RPMI7951 (cell line): ENCODE data around the gene CYRIA. TPM values are rescaled to one million over a fixed set of nuclear protein-coding genes. Genes with fewer than 3 reads are reported as not detected.
A peak's percentile ranks its signal among the peaks of the same experiment; 100 is the strongest.

Experiments used
- DNase-seq: peaks from one replicate; pipeline ENCODE4 v3.0.0-alpha.2; 2012; ENCODE audit warnings: low read depth
- total RNA-seq: library from RNA; depleted of rRNA; stranded (reverse); fragments of >200 nt; shearing (Covaris generic); gene quantifications from 2 replicates; pipeline ENCODE4 v1.2.3, GENCODE V29; 2014

CYRIA gene
- total RNA-seq, 1 experiment from 2014 or later = 0.12 TPM

DNA sequence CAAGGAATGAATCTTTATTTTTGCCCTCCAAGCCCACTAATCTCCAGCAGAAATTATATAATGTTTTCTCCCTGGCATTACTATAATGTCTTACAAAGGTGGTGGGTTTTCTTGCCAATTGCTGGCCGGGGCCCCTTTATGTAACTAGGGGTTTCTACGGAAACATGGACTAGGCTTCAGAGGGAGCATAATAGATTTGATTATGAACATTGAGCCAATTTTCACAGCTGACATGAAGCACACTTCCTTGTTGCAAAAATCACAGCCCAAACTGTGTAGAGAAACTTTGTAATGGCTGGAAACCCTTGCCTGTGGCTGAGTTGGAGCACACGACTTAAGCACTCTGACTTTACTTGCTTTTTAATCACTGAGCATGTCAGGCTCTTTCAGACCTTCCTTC, 3.8 kb upstream of the CYRIA start:
- DNase-seq = no peak

DNA sequence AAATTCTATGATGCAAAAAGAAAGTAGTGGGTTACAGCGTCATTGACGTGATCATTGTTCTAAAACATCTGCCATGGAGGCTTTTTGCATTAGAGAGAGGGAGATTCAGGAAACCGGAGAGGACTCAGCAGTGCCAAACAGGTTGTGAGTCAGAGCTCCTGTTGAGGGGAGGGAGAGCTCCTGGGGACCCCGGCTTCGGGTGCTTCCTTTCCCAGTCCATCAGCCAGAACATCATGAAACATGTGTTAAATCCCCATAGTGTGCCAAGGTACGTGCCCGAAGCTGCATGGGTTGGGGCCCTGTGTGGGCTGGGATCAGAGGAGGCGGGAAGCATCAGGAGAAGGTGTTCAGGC, 791 bp upstream of the CYRIA start:
- DNase-seq = peak; percentile 7

DNA sequence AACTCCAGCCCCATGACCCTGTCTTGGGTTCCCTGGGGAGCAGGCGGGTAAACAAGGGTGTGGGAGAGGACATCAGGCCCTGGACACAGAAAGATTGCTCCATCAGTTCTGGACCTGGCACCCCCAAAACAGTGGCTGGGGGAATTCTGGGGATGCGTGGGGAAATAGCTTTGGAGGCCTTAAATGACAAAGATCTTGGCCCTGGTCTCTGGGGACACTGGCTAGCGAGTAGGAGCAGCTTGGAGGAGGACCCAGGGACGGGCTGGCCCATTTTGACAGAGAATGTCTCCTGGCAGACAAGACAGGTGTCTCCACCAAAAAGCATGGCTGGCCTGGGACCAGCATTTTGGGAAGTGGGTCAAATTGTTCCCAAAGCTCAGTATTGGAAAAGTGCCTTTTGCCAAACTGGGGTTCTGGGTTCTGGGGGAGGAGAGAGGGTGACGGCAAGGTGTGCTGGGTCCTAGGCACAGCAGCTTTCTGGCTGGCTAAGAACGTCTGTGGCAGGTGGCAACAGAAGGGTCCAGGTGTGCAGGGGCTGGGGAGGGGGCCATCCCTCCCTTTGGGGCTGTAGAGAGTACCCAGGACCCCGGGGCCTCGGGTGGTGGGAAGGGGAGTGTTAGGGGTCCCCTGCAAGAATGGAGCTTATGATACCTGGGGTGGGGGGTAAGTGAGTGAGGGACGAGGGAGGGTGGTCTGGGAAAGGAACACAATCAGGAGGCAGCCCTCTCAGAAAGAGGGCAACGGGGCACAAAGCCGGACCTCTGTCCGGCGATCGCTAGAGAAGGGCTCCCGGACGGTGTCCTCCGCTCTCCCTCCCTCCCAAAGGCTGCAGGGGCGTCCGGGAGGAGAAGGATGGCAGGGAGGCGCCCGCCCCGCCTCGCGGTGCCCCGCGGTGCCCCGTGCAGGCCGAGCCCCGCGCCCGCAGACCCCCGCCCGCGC, 556 bp downstream of the CYRIA start:
- no peak for DNase-seq

DNA sequence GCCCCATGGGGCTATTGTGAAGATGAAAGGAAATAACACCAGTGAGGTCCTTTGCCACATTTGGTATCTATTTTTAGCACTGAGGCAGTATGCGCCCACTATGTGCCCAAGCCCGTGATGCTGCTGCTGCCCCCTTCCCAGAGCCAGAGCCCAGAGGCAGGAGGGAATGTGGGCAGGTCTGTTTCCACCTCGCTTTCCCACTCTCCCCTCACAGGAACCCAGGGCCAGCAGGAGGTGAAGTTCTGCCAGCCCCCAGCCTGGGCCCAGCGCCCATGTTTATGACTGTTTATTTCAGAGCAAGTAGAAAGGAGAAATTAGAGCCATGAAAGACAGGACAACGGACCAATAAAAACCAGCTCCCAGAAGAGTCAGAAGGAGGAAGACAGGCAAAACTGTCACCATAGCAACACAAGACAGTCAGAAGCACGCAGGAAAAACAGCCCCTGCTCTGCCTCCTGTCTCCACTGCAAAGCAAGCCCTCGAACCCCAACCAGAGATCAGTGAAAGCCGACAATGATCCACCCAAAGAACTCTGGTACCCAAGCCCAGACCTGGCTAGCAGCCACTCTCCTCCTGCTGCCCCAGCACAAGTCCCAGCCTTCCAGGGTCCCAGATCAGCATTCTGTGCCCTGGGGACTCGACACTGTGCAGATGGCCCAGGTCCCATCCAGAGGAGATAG, 1.4 kb downstream of the CYRIA start:
- DNase-seq = peak; percentile 28

DNA sequence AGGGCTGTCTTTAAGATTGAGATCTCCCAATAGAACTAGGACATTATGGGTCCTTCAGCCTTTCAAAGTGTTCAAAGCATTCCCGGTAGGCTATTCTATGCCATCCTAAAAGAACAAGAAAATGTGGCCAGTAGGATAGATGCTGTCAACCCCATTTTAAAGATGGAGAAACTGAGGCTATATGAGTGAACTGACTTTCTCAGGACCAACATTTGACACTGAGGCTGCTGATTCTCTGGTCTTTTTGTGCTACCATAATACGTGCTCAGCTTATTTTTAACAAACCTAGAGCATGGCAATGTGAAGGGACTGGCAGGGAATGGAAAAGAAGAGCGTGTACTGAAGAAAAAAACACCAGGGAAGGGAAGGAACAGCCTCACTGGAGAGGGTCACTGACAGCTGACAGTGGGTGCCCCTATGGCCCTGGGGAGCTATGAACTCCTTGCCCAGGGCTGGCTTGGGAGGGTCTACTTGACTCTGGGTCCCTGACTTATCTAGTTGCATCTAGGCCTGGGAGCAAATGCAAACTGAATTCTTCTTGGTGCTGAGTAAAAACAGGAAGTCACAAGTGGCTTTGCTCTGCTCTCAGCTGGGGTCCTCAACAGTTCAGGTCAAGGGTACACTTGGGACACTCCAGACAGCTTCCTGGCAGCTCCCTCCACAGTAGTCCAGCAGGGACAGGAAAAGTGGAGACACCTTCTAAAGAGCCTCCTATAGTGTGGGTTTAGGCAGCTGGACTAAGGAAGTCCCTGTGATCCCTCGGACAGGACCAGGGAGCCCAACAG, 2.3 kb downstream of the CYRIA start:
- DNase-seq = no peak

DNA sequence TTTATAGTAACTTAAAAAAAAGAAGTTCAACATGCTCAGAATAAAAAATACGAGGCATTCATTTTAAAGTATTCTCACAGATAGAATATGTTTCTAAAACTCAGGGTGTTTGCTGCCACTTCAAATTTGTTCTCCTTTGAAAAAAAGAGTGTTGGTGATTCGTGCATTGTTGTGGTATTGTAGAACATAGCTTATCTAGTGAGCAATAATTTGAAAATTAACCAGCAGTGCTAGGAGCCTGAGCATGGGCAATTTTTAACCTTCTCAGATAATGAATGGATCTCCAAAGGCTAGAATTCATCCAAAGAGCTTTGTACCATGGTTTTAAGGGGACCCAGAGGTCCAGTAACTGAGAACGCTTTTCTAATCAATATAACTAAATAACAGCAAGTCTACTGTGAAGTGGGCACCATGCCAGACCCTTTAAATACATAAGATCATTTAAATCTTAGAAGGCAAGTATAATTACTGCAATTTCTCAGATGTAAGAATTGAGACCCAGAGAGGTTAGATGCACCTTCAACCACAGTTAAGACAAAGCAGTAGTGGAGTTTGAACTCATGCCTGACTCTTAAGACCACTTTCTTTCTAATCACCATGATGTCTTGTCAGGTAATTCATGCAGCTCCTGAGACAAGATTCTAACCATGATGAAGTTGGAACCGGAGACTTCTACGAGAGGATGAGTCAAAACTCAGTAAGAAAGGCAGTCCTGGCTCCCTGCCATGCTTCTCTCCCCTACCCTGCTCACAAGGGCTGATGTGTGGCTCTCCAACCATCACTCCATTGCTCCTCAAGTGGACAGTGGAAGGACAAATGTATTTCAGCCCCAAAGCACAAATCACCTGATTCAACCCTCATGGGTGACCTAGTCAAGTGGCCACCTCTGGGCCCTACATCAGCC, 3.4 kb downstream of the CYRIA start:
- peak; percentile 10 for DNase-seq

DNA sequence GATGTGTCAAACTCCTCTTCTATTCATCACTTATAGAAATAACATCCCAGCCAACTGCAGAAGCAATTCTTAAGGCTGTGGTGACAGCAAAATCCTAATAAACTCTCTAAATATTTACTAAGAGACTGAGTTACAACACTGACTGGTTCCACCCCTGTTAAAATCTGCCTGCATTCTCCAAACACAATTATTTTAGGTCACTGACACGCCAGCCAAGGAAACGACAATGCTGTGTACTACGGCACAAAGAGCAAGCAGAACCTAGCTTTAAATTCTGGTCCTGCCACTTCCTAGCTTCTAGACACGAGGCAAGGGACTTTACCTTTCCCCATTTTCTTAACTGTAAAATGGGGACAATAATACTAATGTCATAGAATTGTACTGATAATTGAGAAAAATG, 4.1 kb downstream of the CYRIA start:
- DNase-seq = no peak

DNA sequence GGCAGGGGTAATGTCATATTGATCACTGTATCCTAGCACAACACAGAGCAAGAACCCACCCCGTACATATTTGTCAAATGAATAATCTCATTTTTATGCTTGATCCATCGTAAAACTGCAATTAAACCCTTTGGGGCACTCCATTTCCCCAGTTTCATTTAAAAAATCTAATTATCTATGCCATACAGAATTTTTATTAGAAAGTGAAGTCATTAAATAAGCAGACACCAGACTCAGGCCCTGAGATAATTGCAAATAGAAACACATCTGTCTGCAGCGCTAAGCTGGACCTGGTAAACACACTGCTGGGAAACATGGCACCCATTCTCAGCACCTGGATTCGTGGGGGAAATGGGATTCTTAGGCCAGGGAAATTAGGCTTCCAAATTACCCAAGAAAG, 5.1 kb downstream of the CYRIA start:
- no peak for DNase-seq

DNA sequence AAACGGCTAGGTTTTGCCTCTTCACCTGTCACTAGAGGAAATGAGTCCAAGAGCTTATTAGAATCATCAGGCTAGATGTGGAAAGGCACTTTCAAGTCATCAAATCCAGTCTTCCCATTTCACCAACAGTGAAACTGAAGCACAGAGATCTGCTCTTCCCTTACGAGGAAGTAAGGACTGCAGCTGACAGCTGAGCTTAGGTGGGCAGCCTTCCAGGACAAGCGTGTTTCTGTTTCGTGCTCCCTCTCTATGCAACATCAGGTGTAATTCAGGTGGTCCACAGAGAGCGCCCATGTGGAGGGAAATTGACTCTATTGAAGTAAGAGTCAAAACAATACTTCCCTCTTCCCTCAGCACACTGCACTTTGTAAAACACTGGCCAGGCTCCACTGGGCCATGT, 5.5 kb downstream of the CYRIA start:
- DNase-seq = no peak

DNA sequence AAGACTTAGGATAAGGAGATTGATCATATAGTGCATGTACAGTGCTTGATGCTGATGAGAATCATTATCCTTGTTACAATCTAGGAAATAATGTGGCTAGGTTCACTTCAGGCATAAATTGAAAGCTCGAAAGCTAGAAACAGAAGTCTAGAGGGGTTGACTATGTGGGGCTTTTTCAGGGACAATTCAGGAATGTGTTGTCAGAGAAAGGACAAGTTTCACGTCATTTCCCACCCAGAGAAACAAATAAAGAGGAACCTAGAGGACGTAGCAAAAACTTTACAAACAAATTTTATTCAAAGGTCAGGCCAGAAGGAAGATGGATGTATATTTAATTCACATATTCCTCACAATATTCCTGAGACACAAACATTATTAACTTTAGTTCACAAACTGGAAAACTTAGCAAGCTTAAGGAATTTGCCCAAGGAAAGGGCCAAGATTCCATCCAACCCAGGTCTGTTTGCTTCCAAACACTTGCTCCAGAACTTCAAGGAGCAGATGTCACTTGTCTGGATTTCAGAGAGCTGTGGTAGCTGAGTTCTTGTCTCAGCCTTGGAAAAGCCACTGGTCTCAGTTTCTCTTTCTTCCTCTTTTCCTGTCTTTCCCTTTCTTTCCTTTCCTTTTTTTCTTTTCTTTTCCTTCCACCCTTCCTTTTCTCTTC, 7.4 kb downstream of the CYRIA start:
- no peak for DNase-seq

DNA sequence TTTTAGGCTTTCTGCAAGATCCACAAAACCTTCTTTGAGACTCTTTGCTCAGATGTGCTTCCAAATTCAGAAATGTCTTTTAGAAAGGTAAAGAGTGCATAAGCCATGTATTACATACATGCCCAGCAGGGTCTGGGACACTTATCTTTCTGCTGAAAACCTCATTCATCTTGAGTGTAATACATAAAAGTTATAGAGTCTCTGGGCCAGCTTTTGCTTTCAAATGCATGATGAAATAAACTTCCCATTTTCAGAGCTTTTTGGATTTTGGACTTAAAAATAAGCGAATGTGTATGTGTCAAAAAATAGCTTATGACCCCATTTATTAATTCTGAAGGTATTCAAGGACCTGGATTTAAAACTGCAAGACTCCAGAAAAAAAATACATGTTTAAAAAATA, 8.0 kb downstream of the CYRIA start:
- no peak for DNase-seq

DNA sequence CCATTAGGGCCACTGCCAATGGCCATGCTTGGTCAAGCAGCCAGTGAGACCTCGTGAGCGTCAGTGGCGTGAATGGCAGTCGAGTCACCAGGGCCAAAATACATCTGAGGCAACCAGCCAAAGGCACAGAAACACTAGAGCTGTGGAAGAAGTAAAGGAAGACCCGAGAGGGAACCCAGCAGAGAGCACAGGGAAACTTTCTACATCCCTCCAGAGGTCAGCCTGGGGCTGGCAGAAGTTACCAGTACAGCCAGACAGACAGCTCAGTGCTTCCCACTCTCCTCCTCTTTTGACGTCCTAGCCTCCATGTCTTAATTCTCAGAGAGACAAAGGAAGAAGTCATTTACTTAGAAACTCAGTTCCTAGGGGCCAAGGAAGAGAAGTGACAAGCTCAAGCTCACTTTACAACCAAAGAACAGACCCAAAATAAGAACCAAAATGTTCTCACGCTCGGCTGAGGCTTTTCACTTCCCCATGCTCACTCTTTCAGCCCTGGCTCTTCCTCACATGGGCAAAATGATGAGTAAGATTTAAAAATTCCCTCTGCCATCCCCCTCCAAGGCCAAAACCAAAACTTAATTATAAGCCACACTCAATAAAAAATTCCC, 8.7 kb downstream of the CYRIA start:
- DNase-seq = no peak

DNA sequence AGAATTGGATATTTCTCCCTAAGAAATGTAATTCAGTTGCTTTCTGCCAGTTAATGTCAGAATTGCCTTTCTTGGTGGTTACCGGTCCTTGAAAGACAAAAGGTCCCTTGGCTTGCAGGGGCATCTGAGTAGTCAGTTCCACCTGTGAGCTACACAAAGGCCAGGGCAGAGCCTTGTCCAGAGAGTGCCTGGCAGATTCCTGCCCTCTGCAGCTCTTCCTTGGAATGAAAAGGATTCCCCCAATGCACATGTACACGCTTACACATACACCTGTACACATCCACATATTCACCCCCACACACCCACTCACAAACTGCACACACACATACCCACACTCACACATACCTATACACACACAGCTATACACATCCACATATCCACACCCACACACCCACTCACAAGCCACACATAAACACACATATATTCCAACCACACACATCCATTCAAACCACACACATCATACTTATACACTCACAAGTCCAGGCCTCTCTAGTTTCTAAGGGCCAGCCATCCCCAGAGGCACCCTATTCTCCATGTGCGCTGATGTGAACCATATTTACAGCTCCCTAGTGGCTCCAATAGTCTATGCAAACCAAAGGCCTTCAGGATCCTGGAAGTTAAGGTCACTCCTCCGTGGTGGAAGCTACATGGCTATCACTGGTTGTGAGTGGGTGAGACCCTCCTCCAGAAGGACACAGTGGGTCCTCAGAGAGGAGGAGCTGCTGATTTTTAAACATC, 9.6 kb downstream of the CYRIA start:
- DNase-seq = no peak

DNA sequence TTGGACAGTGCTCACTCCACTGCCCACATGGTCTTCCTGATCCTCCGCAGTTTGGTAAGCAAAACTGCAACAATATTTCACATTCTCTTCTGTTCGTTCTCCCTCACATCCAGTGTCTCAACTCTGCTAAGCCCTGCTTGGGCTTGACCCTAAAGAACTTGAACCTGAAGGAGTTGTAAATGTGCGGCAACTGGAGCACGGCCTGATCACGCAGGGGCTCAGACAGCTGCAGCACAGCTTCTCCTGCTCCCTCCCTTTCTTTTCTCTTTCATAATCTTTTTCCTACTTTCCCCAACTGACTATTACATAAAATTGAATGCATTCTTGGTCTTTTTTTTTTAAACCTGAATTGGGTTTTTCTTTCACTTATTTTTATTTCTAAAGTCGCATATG, 10.2 kb downstream of the CYRIA start:
- DNase-seq = no peak

DNA sequence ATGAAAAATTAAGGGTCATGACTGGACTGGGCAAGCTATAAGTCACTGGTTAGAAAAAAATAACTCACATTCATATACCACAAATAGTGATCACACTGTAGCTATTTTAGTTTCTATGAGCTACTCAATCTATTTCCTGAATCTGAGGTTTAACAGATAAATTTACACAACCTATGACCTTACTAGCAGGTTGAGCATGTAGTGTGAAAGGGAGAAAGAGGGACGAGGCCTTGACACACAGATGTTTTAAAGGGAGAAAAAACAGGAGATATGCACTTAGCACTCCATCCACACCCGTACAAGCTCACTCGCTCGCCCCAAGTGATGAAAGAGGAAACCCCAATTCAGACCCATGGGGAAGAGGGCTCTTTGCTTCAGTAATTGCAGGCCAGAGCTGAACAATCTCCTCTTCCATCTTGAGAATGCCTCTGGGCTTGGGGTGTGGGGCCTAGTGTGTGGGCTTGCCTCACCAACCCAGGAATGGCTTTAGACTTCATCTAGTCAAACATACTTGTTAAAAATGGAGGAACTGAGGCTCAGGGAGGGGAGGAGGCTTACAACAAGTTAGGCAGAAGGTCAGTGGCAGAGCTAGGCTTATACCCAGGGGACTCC, 10.7 kb downstream of the CYRIA start:
- DNase-seq = no peak

DNA sequence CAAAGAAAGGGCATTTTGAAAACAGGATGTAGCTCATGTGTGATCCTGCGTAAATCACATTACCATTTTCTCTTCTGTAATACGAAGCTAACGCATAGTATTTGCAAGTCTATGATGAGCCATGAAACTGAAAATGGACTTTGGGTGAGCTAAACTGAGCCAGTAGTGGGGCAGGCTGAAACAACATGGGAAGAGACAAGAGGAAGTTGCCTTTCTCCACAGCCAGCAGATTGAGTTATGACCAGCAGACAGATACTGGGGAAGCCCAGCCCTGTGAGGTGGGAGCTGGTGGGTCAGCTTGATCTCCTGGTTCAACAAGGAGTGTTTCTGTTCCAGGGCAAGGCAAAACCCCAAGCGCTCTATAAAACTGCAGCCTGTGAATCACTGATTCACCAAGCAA, 11.8 kb downstream of the CYRIA start:
- no peak for DNase-seq

DNA sequence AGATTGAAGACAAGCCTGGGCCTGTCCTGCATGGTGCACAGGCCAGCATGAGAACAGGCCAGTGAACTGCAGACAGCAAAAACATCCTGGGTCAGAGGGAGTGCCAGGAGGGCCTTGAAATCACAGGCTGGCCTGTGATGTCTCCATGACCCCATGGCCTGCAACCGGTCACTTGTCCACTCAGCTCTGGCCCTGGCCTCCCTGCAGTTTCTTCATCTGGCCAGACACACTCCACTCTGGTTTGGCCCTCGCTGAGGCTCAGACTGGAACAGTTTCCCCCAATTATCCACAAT, 12.6 kb downstream of the CYRIA start:
- no peak for DNase-seq

DNA sequence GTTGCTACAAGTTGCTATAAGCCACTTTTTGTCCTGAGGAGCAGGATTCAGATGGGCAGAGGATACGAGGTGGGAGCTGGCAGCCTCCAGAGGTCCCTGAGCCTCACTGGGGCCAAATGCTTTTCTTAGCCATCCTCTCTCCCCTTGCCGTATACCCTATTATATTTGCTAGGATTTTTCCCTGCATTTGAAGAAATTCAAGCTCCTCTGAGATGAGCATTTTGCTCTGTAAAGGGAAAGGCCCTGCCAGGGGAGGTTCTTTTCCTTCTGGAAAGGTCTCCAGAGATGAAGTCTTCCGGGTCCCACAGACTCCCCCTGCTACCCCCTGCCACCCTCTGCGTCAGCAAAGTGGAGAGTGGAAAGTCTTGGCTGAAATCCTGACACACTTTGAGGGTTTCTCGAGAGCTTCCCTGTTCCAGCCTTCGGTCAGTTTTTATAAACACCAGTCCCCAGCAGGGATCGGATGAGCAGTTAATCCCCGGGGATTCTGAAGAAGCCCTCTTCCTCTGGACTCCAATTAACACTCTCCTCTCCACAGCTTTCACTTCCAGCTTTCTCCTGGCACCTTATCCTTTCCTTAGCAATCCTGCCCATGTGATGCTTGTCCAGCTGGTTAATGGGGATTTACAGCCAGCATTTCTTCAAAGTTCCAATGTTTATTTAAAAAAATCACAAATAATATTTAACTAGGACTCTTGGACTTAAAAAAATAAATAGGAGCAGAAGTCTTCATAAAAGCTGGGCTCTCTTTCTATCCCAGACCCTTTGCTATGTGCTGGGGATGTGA, 13.1 kb downstream of the CYRIA start:
- no peak for DNase-seq
